Astrocyte (in vitro differentiated cells and primary cell): ENCODE data around the gene KCNB1. TPM values are rescaled to one million over a fixed set of nuclear protein-coding genes. Genes with fewer than 3 reads are reported as not detected.

Source experiments
- DNase-seq: peaks from one replicate; pipeline ENCODE4 v3.0.0-alpha.2; 2010; ENCODE audit warnings: low read depth
- FAIRE-seq: peaks from 2 replicates; lab custom pipeline; 2011; peaks lifted over from hg19 to GRCh38; lab: Jason Lieb, UNC
- H2AFZ ChIP-seq: 2 replicates; pipeline ENCODE4 v1.6.0; 2012; ENCODE audit warnings: low read depth, low read length, inconsistent platforms
- H3K27ac ChIP-seq: 2 replicates; pipeline ENCODE4 v1.5.1; 2011; ENCODE audit warnings: low read depth, low read length, inconsistent platforms
- H3K27me3 ChIP-seq: 2 replicates; pipeline ENCODE4 v1.6.0; 2011; ENCODE audit warnings: low read length, inconsistent platforms; ENCODE audit not compliant: insufficient read depth
- H3K36me3 ChIP-seq: 2 replicates; pipeline ENCODE4 v1.5.1; 2011; ENCODE audit warnings: low read length, inconsistent platforms; ENCODE audit not compliant: insufficient read depth
- H3K4me1 ChIP-seq: 2 replicates; pipeline ENCODE4 v1.5.1; 2011; ENCODE audit warnings: low read length, inconsistent platforms; ENCODE audit not compliant: insufficient read depth
- H3K4me2 ChIP-seq: 2 replicates; pipeline ENCODE4 v1.6.0; 2012; ENCODE audit warnings: low read length, inconsistent platforms
- H3K4me3 ChIP-seq: 2 replicates; pipeline ENCODE4 v1.5.1; 2011; ENCODE audit warnings: low read depth, mild to moderate bottlenecking, low read length, inconsistent platforms; ENCODE audit not compliant: insufficient read depth
- H3K79me2 ChIP-seq: 2 replicates; pipeline ENCODE4 v1.6.0; 2012; ENCODE audit warnings: mild to moderate bottlenecking, low read length, inconsistent platforms; ENCODE audit not compliant: insufficient read depth
- H3K9ac ChIP-seq: 2 replicates; pipeline ENCODE4 v1.6.0; 2012; ENCODE audit warnings: mild to moderate bottlenecking, low read length, inconsistent platforms
- H3K9me3 ChIP-seq: 2 replicates; pipeline ENCODE4 v1.5.1; 2012; ENCODE audit warnings: low read depth, mild to moderate bottlenecking, low read length, inconsistent platforms; ENCODE audit not compliant: insufficient read depth
- H4K20me1 ChIP-seq: 2 replicates; pipeline ENCODE4 v1.6.0; 2012; ENCODE audit warnings: low read length, inconsistent platforms; ENCODE audit not compliant: insufficient read depth
- H3K27ac Mint-ChIP-seq: one replicate; pipeline ENCODE4 v1.8.0; 2021; ENCODE audit warnings: mild to moderate bottlenecking, mixed read lengths; ENCODE audit not compliant: unreplicated experiment
- H3K27me3 Mint-ChIP-seq: one replicate; pipeline ENCODE4 v1.8.0; 2021; ENCODE audit warnings: low read depth, mixed read lengths; ENCODE audit not compliant: unreplicated experiment
- H3K36me3 Mint-ChIP-seq: one replicate; pipeline ENCODE4 v1.8.0; 2021; ENCODE audit warnings: low read depth, mixed read lengths; ENCODE audit not compliant: unreplicated experiment
- H3K4me1 Mint-ChIP-seq: one replicate; pipeline ENCODE4 v1.8.0; 2021; ENCODE audit warnings: low read depth, mixed read lengths; ENCODE audit not compliant: unreplicated experiment
- H3K4me3 Mint-ChIP-seq: one replicate; pipeline ENCODE4 v1.8.0; 2021; ENCODE audit warnings: mild to moderate bottlenecking, moderate library complexity, mixed read lengths; ENCODE audit not compliant: unreplicated experiment
- H3K9me3 Mint-ChIP-seq: one replicate; pipeline ENCODE4 v1.8.0; 2021; ENCODE audit warnings: mild to moderate bottlenecking, mixed read lengths; ENCODE audit not compliant: unreplicated experiment
- EZH2 ChIP-seq: IDR thresholded peaks from 2 replicates; pipeline ENCODE4 v1.6.1; 2012; ENCODE audit warnings: mild to moderate bottlenecking, low read length, inconsistent platforms; ENCODE audit not compliant: insufficient read depth
- total RNA-seq: library from RNA; stranded (reverse); gene quantifications from 2 replicates; pipeline ENCODE4 v1.2.1, GENCODE V29; 2021
- TF ChIP-seq, protein P1 (sequence below): IDR thresholded peaks from 2 replicates; pipeline ENCODE4 v1.5.1; 2011; ENCODE audit warnings: low read depth, mild to moderate bottlenecking, inconsistent platforms, low read length, moderate library complexity; ENCODE audit not compliant: insufficient read depth

Gene KCNB1
- total RNA-seq, 1 donor from 2014 or later, result 0.48 TPM

DNA sequence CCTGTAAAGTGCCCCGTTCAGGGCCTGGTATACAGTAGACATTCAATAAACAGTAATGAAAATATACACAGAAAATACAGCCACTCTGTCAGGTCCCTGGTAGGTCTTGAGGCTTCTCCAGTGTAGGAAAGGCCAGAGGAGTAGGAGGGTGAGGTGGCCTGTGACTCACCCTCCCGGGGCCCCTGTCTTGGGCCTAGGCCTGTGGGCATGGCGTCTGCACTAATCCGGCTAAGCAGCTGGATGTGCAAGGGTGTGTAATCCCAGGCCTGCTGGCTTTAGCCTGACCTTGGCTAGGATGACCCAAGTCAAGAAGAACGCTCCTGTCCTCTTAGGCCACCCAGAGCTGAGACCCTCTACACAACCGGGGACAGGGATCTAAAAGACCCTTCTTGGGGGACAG is 84.9 kb downstream of the KCNB1 start:
- peaks cover 18% of the 10 kb centered on the region for H3K27me3 Mint-ChIP-seq
- Histone ChIP-seq H3K9ac (no peak overlapping the region), H4K20me1 (no peaks in the 10 kb centered on the region), H3K27me3 (peaks cover 20% of the 10 kb centered on the region), H3K4me1 (peaks cover 9% of the 10 kb centered on the region), H3K79me2 (no peaks in the 10 kb centered on the region), H3K27ac (no peak overlapping the region), H3K9me3 (peaks cover 3% of the 10 kb centered on the region), H3K4me3 (no peak overlapping the region), H3K36me3 (no peaks in the 10 kb centered on the region), H3K4me2 (no peak overlapping the region), H2AFZ (no peak overlapping the region)
- H3K4me1 Mint-ChIP-seq, result peaks cover 5% of the 10 kb centered on the region
- H3K4me3 Mint-ChIP-seq, result no peak overlapping the region
- H3K9me3 Mint-ChIP-seq, result peaks cover 6% of the 10 kb centered on the region
- peaks cover 2% of the 10 kb centered on the region for H3K36me3 Mint-ChIP-seq
- TF ChIP-seq EZH2, result no peak
- TF ChIP-seq, protein P1, sequence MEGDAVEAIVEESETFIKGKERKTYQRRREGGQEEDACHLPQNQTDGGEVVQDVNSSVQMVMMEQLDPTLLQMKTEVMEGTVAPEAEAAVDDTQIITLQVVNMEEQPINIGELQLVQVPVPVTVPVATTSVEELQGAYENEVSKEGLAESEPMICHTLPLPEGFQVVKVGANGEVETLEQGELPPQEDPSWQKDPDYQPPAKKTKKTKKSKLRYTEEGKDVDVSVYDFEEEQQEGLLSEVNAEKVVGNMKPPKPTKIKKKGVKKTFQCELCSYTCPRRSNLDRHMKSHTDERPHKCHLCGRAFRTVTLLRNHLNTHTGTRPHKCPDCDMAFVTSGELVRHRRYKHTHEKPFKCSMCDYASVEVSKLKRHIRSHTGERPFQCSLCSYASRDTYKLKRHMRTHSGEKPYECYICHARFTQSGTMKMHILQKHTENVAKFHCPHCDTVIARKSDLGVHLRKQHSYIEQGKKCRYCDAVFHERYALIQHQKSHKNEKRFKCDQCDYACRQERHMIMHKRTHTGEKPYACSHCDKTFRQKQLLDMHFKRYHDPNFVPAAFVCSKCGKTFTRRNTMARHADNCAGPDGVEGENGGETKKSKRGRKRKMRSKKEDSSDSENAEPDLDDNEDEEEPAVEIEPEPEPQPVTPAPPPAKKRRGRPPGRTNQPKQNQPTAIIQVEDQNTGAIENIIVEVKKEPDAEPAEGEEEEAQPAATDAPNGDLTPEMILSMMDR, result no peak
- H3K27ac Mint-ChIP-seq, result no peak overlapping the region
- DNase-seq (no peak), FAIRE-seq (no peak)

- FAIRE-seq, result no peak
- Mint-ChIP-seq H3K9me3 (peaks cover 1% of the 10 kb centered on the region), H3K27me3 (peaks cover 29% of the 10 kb centered on the region), H3K4me3 (no peak overlapping the region), H3K27ac (no peak overlapping the region), H3K36me3 (peaks cover 1% of the 10 kb centered on the region), H3K4me1 (peaks cover 5% of the 10 kb centered on the region)
- Histone ChIP-seq H3K79me2 (no peaks in the 10 kb centered on the region), H3K4me1 (peaks cover 9% of the 10 kb centered on the region), H3K9ac (no peak overlapping the region), H3K27me3 (peaks cover 25% of the 10 kb centered on the region), H3K9me3 (no peaks in the 10 kb centered on the region), H3K4me3 (no peak overlapping the region), H3K4me2 (no peak overlapping the region), H3K36me3 (no peaks in the 10 kb centered on the region), H3K27ac (no peak overlapping the region), H2AFZ (no peak overlapping the region), H4K20me1 (no peaks in the 10 kb centered on the region)
- no peak for TF ChIP-seq EZH2
- TF ChIP-seq, protein P1, result peak; percentile 12
- DNase-seq, result no peak
These were observed 86.2 kb downstream of the KCNB1 start for GRCh38 chr20:49396230-49396629.

- H3K27ac Mint-ChIP-seq, result no peak overlapping the region
- H3K36me3 Mint-ChIP-seq, result peaks cover 1% of the 10 kb centered on the region
- Histone ChIP-seq H3K4me3 (no peak overlapping the region), H3K9me3 (no peaks in the 10 kb centered on the region), H3K4me2 (no peak overlapping the region), H3K27ac (no peak overlapping the region), H3K36me3 (no peaks in the 10 kb centered on the region), H4K20me1 (no peaks in the 10 kb centered on the region), H3K4me1 (peaks cover 8% of the 10 kb centered on the region), H3K27me3 (peaks cover 25% of the 10 kb centered on the region), H3K9ac (no peak overlapping the region), H3K79me2 (no peaks in the 10 kb centered on the region), H2AFZ (no peak overlapping the region)
- H3K4me1 Mint-ChIP-seq, result peaks cover 5% of the 10 kb centered on the region
- no peak overlapping the region for H3K4me3 Mint-ChIP-seq
- DNase-seq (no peak), FAIRE-seq (no peak)
- H3K27me3 Mint-ChIP-seq, result peaks cover 28% of the 10 kb centered on the region
- H3K9me3 Mint-ChIP-seq, result peaks cover 1% of the 10 kb centered on the region
- no peak for TF ChIP-seq EZH2
- TF ChIP-seq, protein P1, result no peak
These were observed 86.8 kb downstream of the KCNB1 start for GRCh38 chr20:49395659-49396058.
